ENCODE data around the gene CPED1.

The CPED1 gene

GRCh38 chr7:121043314-121044234, 55.1 kb downstream of the CPED1 start:
- Histone ChIP-seq H3K79me2 (ENCODE audit: insufficient read depth, low read length) (no peaks in the 10 kb centered on the region), H3K9me2 (ENCODE audit: low read depth, low read length) (no peaks in the 10 kb centered on the region), H2AFZ (ENCODE audit: low read length) (no peak overlapping the region), H3F3A (ENCODE audit: insufficient read depth, low read length) (no peaks in the 10 kb centered on the region), H3K27ac (ENCODE audit: low read depth, low read length, poor library complexity, severe bottlenecking) (no peak overlapping the region), H3K9ac (ENCODE audit: low read length) (no peak overlapping the region), H3K4me3 (ENCODE audit: low read depth, low read length, poor library complexity, severe bottlenecking) (no peak overlapping the region), H3K9me3 (ENCODE audit: low read length) (no peaks in the 10 kb centered on the region), H4K20me1 (ENCODE audit: insufficient read depth, low read length) (no peaks in the 10 kb centered on the region), H3K27me3 (ENCODE audit: insufficient read depth, low read length) (no peaks in the 10 kb centered on the region), H3K4me1 (ENCODE audit: insufficient read depth, low read length, severe bottlenecking) (no peaks in the 10 kb centered on the region), H3K36me3 (ENCODE audit: insufficient read depth, low read length) (no peaks in the 10 kb centered on the region), H3K4me2 (ENCODE audit: low read length) (no peak overlapping the region)
- TF ChIP-seq EZH2 (IDR thresholded peaks at IDR 0.05; ENCODE audit: borderline replicate concordance, low read length) = no peak
- TF ChIP-seq, protein P1, sequence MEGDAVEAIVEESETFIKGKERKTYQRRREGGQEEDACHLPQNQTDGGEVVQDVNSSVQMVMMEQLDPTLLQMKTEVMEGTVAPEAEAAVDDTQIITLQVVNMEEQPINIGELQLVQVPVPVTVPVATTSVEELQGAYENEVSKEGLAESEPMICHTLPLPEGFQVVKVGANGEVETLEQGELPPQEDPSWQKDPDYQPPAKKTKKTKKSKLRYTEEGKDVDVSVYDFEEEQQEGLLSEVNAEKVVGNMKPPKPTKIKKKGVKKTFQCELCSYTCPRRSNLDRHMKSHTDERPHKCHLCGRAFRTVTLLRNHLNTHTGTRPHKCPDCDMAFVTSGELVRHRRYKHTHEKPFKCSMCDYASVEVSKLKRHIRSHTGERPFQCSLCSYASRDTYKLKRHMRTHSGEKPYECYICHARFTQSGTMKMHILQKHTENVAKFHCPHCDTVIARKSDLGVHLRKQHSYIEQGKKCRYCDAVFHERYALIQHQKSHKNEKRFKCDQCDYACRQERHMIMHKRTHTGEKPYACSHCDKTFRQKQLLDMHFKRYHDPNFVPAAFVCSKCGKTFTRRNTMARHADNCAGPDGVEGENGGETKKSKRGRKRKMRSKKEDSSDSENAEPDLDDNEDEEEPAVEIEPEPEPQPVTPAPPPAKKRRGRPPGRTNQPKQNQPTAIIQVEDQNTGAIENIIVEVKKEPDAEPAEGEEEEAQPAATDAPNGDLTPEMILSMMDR (IDR thresholded peaks at IDR 0.05; ENCODE audit: low read length) = no peak

DNA sequence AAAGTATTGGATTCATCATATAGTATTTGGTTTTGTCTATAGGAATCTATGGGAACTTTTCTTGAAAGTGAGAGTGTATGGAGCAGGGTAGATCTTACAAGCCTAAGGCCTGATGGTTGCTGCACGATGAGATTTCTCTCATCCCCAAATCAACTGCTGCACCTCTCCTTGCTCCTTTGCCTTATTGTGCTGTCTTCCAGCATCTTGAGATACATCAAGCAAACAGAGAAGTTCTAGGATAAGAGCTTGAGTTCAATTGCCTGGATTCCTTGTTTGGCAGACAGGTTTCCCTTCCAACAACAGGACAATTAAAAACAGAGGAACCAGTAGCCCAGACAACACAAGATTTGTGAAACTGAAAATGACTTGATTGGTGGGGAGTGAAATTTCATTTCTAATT, 56.6 kb downstream of the CPED1 start:
- Histone ChIP-seq H3K79me2 (ENCODE audit: insufficient read depth, low read length) (no peaks in the 10 kb centered on the region), H3K9me2 (ENCODE audit: low read depth, low read length) (no peaks in the 10 kb centered on the region), H4K20me1 (ENCODE audit: insufficient read depth, low read length) (no peaks in the 10 kb centered on the region), H3K27ac (ENCODE audit: low read depth, low read length, poor library complexity, severe bottlenecking) (no peak overlapping the region), H3K9me3 (ENCODE audit: low read length) (no peaks in the 10 kb centered on the region), H3F3A (ENCODE audit: insufficient read depth, low read length) (no peaks in the 10 kb centered on the region), H3K4me2 (ENCODE audit: low read length) (no peak overlapping the region), H3K4me3 (ENCODE audit: low read depth, low read length, poor library complexity, severe bottlenecking) (no peak overlapping the region), H2AFZ (ENCODE audit: low read length) (no peak overlapping the region), H3K4me1 (ENCODE audit: insufficient read depth, low read length, severe bottlenecking) (no peaks in the 10 kb centered on the region), H3K9ac (ENCODE audit: low read length) (no peak overlapping the region), H3K27me3 (ENCODE audit: insufficient read depth, low read length) (no peaks in the 10 kb centered on the region), H3K36me3 (ENCODE audit: insufficient read depth, low read length) (no peaks in the 10 kb centered on the region)
- TF ChIP-seq EZH2 (IDR thresholded peaks at IDR 0.05; ENCODE audit: borderline replicate concordance, low read length) = no peak
- TF ChIP-seq, protein P1 (IDR thresholded peaks at IDR 0.05; ENCODE audit: low read length) = no peak

- Histone ChIP-seq H3K9ac (ENCODE audit: low read length) (no peak overlapping the region), H3K9me3 (ENCODE audit: low read length) (no peaks in the 10 kb centered on the region), H3F3A (ENCODE audit: insufficient read depth, low read length) (no peaks in the 10 kb centered on the region), H3K4me2 (ENCODE audit: low read length) (no peak overlapping the region), H3K4me3 (ENCODE audit: low read depth, low read length, poor library complexity, severe bottlenecking) (no peak overlapping the region), H3K36me3 (ENCODE audit: insufficient read depth, low read length) (no peaks in the 10 kb centered on the region), H3K9me2 (ENCODE audit: low read depth, low read length) (no peaks in the 10 kb centered on the region), H2AFZ (ENCODE audit: low read length) (no peak overlapping the region), H4K20me1 (ENCODE audit: insufficient read depth, low read length) (no peaks in the 10 kb centered on the region), H3K79me2 (ENCODE audit: insufficient read depth, low read length) (no peaks in the 10 kb centered on the region), H3K27ac (ENCODE audit: low read depth, low read length, poor library complexity, severe bottlenecking) (no peak overlapping the region), H3K4me1 (ENCODE audit: insufficient read depth, low read length, severe bottlenecking) (no peaks in the 10 kb centered on the region), H3K27me3 (ENCODE audit: insufficient read depth, low read length) (no peaks in the 10 kb centered on the region)
- no peak for TF ChIP-seq EZH2 (IDR thresholded peaks at IDR 0.05; ENCODE audit: borderline replicate concordance, low read length)
- TF ChIP-seq, protein P1 (IDR thresholded peaks at IDR 0.05; ENCODE audit: low read length) = no peak
These were observed 57.5 kb downstream of the CPED1 start for GRCh38 chr7:121046009-121046408.

Data from OCI-LY1 (cell line).